OCI-LY3 (cell line): ENCODE measurements around the gene EXOC4.
"Not testable (repeated sequence)": the region's sequence is repeated elsewhere in the genome, so short reads cannot be mapped to it uniquely, and the experiment has no call there.

Source experiments
- H2AFZ ChIP-seq: fragments of 200-600, 300-600 bp; shearing (Covaris generic); 2 replicates; pipeline ENCODE4 v1.6.0; 2014; ENCODE audit warnings: antibody characterized with exemption, low read depth, low read length
- H3K27ac ChIP-seq: fragments of 200-600, 300-600 bp; sonication (generic); 2 replicates; pipeline ENCODE4 v1.5.1; 2014; ENCODE audit warnings: mild to moderate bottlenecking, low read length, moderate library complexity, mixed read lengths
- H3K27me3 ChIP-seq: fragments of 200-600, 300-600 bp; sonication (generic); 2 replicates; pipeline ENCODE4 v1.6.1; 2014; ENCODE audit warnings: low read depth, low read length, mixed read lengths
- H3K36me3 ChIP-seq: fragments of 200-600, 300-600 bp; sonication (generic); replicated peaks from 2 replicates; pipeline ENCODE3; 2014; ENCODE audit warnings: low read depth, low read length, mixed read lengths
- H3K4me1 ChIP-seq: fragments of 300-600, 200-600 bp; sonication (generic); 2 replicates; pipeline ENCODE4 v1.6.1; 2014; ENCODE audit warnings: low read length, mixed read lengths
- H3K4me2 ChIP-seq: fragments of 200-600, 300-600 bp; sonication (generic); 2 replicates; pipeline ENCODE4 v1.6.1; 2014; ENCODE audit warnings: low read length, mixed read lengths
- H3K4me3 ChIP-seq: fragments of 300-600, 200-600 bp; sonication (generic); 2 replicates; pipeline ENCODE4 v1.5.1; 2014; ENCODE audit warnings: antibody characterized with exemption, mild to moderate bottlenecking, low read length, moderate library complexity
- H3K79me2 ChIP-seq: fragments of 300-600, 200-600 bp; shearing (Covaris generic); 2 replicates; pipeline ENCODE4 v1.6.1; 2014; ENCODE audit warnings: mild to moderate bottlenecking, low read length, mixed read lengths
- H3K9ac ChIP-seq: fragments of 300-600, 200-600 bp; shearing (Covaris generic); 2 replicates; pipeline ENCODE4 v1.6.0; 2014; ENCODE audit warnings: mild to moderate bottlenecking, low read length, moderate library complexity
- H3K9me3 ChIP-seq: fragments of 200-600, 300-600 bp; shearing (Covaris generic); 2 replicates; pipeline ENCODE4 v1.6.1; 2014; ENCODE audit warnings: low read length, mixed read lengths; ENCODE audit not compliant: insufficient read depth
- H4K20me1 ChIP-seq: fragments of 200-600, 300-600 bp; sonication (generic); 2 replicates; pipeline ENCODE4 v1.6.1; 2016; ENCODE audit warnings: low read length, mixed read lengths; ENCODE audit not compliant: insufficient read depth
- CTCF ChIP-seq: fragments of 200-600, 300-600 bp; sonication (generic); IDR thresholded peaks from 2 replicates; pipeline ENCODE4 v1.5.1; 2014; ENCODE audit warnings: antibody characterized with exemption, low read length, low read depth
- EZH2phosphoT487 ChIP-seq: fragments of 200-600 bp; shearing (Covaris generic); IDR thresholded peaks from 2 replicates; pipeline ENCODE4 v1.6.1; 2018; ENCODE audit warnings: antibody characterized with exemption, mixed run types, low read depth

Gene EXOC4

GRCh38 chr7:133642907-133643306 is 390.0 kb downstream of the EXOC4 start:
- no peaks in the 10 kb centered on the region for H3K79me2 ChIP-seq
- no peak overlapping the region for H2AFZ ChIP-seq
- H3K4me2 ChIP-seq: no peak overlapping the region
- H4K20me1 ChIP-seq: no peaks in the 10 kb centered on the region
- H3K36me3 ChIP-seq: no peaks in the 10 kb centered on the region
- H3K27ac ChIP-seq: no peak overlapping the region
- H3K27me3 ChIP-seq: no peaks in the 10 kb centered on the region
- no peak overlapping the region for H3K4me3 ChIP-seq
- H3K4me1 ChIP-seq: no peaks in the 10 kb centered on the region
- no peak overlapping the region for H3K9ac ChIP-seq
- H3K9me3 ChIP-seq: no peaks in the 10 kb centered on the region
- TF ChIP-seq CTCF (no peak), EZH2phosphoT487 (no peak)

GRCh38 chr7:133643652-133644051 is 390.8 kb downstream of the EXOC4 start:
- H2AFZ ChIP-seq, H3K9ac ChIP-seq, H3K9me3 ChIP-seq, H3K36me3 ChIP-seq, H3K27me3 ChIP-seq, H4K20me1 ChIP-seq, H3K4me1 ChIP-seq, H3K27ac ChIP-seq, H3K4me3 ChIP-seq, H3K4me2 ChIP-seq, H3K79me2 ChIP-seq: not testable (repeated sequence)

GRCh38 chr7:133645884-133646391 is 393.1 kb downstream of the EXOC4 start:
- no peaks in the 10 kb centered on the region for H3K27me3 ChIP-seq
- H2AFZ ChIP-seq: no peak overlapping the region
- no peak overlapping the region for H3K9ac ChIP-seq
- no peak for TF ChIP-seq EZH2phosphoT487
- TF ChIP-seq CTCF: no peak
- H3K4me1 ChIP-seq: no peaks in the 10 kb centered on the region
- no peaks in the 10 kb centered on the region for H3K36me3 ChIP-seq
- H3K79me2 ChIP-seq: no peaks in the 10 kb centered on the region
- H3K4me2 ChIP-seq: no peak overlapping the region
- no peak overlapping the region for H3K4me3 ChIP-seq
- H4K20me1 ChIP-seq: no peaks in the 10 kb centered on the region
- no peaks in the 10 kb centered on the region for H3K9me3 ChIP-seq
- H3K27ac ChIP-seq: no peak overlapping the region

- H3K4me2 ChIP-seq: no peak overlapping the region
- no peak overlapping the region for H3K4me3 ChIP-seq
- no peaks in the 10 kb centered on the region for H3K9me3 ChIP-seq
- no peaks in the 10 kb centered on the region for H4K20me1 ChIP-seq
- H2AFZ ChIP-seq: no peak overlapping the region
- H3K9ac ChIP-seq: no peak overlapping the region
- no peak overlapping the region for H3K27ac ChIP-seq
- no peaks in the 10 kb centered on the region for H3K4me1 ChIP-seq
- no peak for TF ChIP-seq EZH2phosphoT487
- no peak for TF ChIP-seq CTCF
- H3K79me2 ChIP-seq: no peaks in the 10 kb centered on the region
- H3K27me3 ChIP-seq: no peaks in the 10 kb centered on the region
- no peaks in the 10 kb centered on the region for H3K36me3 ChIP-seq
Observed at GRCh38 chr7:133646472-133647315, 393.8 kb downstream of the EXOC4 start.
